ENCODE results near the gene HERC2.
"Not testable (repeated sequence)": the region's sequence is repeated elsewhere in the genome, so short reads cannot be mapped to it uniquely, and the experiment has no call there.

HERC2 gene

DNA sequence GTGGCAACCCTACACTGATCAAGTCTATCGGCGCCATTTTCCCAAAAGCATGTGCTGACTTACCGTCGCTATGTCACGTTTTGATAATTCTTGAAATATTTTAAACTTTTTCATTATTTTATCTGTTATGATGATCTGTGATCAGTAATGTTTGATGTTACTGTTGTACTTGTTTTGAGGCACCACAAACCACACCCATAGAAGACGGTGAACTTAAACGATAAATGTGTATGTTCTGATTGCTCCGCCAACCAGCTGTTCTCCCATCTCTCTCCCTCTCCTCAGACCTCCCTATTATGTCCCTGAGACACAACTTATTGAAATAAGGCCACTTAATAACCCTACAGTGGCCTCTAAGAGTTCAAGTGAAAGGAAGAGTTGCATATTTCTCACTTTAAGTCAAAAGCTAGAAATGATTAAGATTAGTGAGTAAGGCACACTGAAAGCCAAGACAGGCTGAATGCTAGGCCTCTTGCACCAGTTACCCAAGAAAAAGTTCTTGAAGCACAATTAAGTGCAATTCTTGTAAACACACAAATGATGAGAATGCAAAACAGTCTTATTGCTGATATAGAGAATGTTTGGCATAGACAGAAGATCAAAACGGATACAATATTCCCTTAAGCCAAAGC is 184.5 kb downstream of the HERC2 start:
- not testable (repeated sequence) for H3K9ac ChIP-seq (ENCODE audit: low read depth in 1 of 2, low read length in 2 of 2); H3K27me3 ChIP-seq (ENCODE audit: control insufficient read depth in 2 of 2, insufficient read depth in 2 of 2, low read length in 2 of 2); H3K4me1 ChIP-seq (ENCODE audit: control insufficient read depth in 2 of 2, insufficient read depth in 2 of 2, low read length in 2 of 2); H3K9me3 ChIP-seq (ENCODE audit: control insufficient read depth in 2 of 2, low read length in 2 of 2); H3K27ac ChIP-seq (ENCODE audit: low read depth in 2 of 2, low read length in 2 of 2); H3K4me3 ChIP-seq (ENCODE audit: low read length in 2 of 2)
- H3K36me3 ChIP-seq (ENCODE audit: control insufficient read depth in 2 of 2, insufficient read depth in 2 of 2, low read length in 2 of 2) = peaks cover 32 to 38% of the 10 kb centered on the region in 2 donors

DNA sequence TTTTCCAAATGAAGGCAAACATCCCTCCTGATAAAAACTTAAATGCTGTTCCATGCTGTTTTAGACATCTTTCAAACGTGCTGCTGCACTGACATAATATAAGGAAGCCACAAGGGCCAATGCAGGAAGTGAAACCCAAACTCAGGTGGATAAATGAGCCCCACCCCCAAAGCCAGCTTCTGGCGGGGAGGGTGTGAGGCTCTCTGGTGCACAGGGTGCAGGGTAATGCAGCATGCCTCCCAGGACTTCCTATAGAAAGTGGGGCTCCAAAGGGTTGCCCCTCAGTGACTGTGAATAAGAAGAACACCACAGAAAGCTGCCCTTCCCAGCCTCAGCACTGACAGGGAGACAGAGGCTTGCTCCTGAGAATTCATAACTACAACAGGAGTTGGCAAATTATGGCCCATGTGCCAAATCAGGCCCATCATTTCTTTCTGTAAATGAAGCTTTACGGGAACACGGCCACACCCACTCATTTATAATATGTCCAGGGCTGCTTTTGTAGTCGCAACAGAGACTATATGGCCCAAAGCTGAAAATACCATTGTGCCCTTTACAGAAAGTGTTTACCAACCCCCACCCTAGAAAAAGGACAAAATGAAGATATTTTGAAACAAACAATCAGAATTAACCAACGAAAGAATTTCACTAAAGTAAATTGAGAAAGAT is 185.6 kb downstream of the HERC2 start:
- not testable (repeated sequence) for H3K4me3 ChIP-seq (ENCODE audit: low read length in 2 of 2); H3K27ac ChIP-seq (ENCODE audit: low read depth in 2 of 2, low read length in 2 of 2); H3K4me1 ChIP-seq (ENCODE audit: control insufficient read depth in 2 of 2, insufficient read depth in 2 of 2, low read length in 2 of 2); H3K27me3 ChIP-seq (ENCODE audit: control insufficient read depth in 2 of 2, insufficient read depth in 2 of 2, low read length in 2 of 2); H3K9me3 ChIP-seq (ENCODE audit: control insufficient read depth in 2 of 2, low read length in 2 of 2); H3K9ac ChIP-seq (ENCODE audit: low read depth in 1 of 2, low read length in 2 of 2)
- H3K36me3 ChIP-seq (ENCODE audit: control insufficient read depth in 2 of 2, insufficient read depth in 2 of 2, low read length in 2 of 2) = peaks cover 31 to 43% of the 10 kb centered on the region in 2 donors

DNA sequence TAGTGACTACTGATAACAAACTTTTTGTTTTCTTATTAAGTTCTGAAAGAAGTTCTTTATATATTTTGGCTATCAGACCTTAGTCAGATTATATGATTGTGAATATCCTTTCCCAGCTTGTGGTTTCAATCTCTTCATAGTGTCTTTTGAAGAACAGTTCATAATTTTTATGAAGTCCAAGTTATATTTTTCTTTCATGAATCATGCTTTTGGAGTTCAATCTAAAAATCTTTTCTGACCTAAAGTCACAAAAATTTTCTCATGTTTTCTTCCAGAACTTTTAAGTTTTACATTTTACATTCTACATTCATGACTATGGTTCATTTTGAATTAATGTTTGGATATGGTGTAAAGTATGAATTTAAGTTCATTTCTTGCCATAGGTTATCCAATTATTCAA is 188.7 kb downstream of the HERC2 start:
- Histone ChIP-seq H3K4me3 (ENCODE audit: low read length in 2 of 2) (no peak overlapping the region), H3K9me3 (ENCODE audit: control insufficient read depth in 2 of 2, low read length in 2 of 2) (no peaks in the 10 kb centered on the region), H3K27me3 (ENCODE audit: control insufficient read depth in 2 of 2, insufficient read depth in 2 of 2, low read length in 2 of 2) (no peaks in the 10 kb centered on the region), H3K4me1 (ENCODE audit: control insufficient read depth in 2 of 2, insufficient read depth in 2 of 2, low read length in 2 of 2) (no peaks in the 10 kb centered on the region), H3K27ac (ENCODE audit: low read depth in 2 of 2, low read length in 2 of 2) (no peak overlapping the region), H3K9ac (ENCODE audit: low read depth in 1 of 2, low read length in 2 of 2) (no peak overlapping the region), H3K36me3 (ENCODE audit: control insufficient read depth in 2 of 2, insufficient read depth in 2 of 2, low read length in 2 of 2) (peaks cover 44 to 50% of the 10 kb centered on the region in 2 donors)

DNA sequence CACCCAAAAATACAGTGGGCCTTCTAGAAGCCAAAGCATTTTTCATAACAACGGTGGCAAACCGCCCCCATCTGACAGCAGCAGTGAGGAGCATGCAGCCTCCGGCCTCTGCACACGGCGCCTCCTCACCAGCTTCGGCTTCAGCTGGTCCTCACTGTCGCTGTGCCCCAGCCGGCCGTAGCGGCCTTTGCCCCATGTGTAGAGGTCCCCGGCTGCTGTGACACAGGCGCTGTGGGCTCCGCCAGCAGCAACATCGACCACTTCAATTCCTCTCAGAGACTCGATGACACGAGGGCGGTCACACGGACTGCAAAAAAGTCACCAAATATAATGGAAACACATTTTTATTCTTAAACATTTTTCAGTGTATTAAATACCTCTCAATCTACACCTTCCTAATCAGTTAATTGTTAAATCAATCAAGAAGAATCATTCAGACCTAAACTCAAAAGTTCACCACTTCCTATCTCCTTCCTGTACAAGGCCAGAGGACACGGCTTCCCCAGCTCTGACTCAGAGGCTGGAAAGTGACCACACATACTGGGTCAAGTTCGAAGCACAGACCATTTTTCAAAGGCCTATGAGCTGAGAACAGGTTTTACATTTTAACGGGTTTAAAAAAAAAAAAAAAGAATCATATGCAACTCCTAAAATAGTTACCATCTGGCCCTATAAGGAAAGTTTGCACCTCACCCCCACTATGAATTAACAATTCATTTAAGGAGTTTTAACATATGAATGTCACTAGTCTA is 189.3 kb downstream of the HERC2 start:
- no peak overlapping the region for H3K9ac ChIP-seq (ENCODE audit: low read depth in 1 of 2, low read length in 2 of 2)
- H3K27me3 ChIP-seq (ENCODE audit: control insufficient read depth in 2 of 2, insufficient read depth in 2 of 2, low read length in 2 of 2) = no peaks in the 10 kb centered on the region
- no peaks in the 10 kb centered on the region for H3K4me1 ChIP-seq (ENCODE audit: control insufficient read depth in 2 of 2, insufficient read depth in 2 of 2, low read length in 2 of 2)
- no peaks in the 10 kb centered on the region for H3K9me3 ChIP-seq (ENCODE audit: control insufficient read depth in 2 of 2, low read length in 2 of 2)
- peaks cover 47% of the 10 kb centered on the region in 2 donors for H3K36me3 ChIP-seq (ENCODE audit: control insufficient read depth in 2 of 2, insufficient read depth in 2 of 2, low read length in 2 of 2)
- H3K4me3 ChIP-seq (ENCODE audit: low read length in 2 of 2) = no peak overlapping the region
- no peak overlapping the region for H3K27ac ChIP-seq (ENCODE audit: low read depth in 2 of 2, low read length in 2 of 2)

GRCh38 chr15:28131946-28132345 is 190.0 kb downstream of the HERC2 start:
- H3K9me3 ChIP-seq (ENCODE audit: control insufficient read depth in 2 of 2, low read length in 2 of 2) = no peaks in the 10 kb centered on the region
- H3K4me1 ChIP-seq (ENCODE audit: control insufficient read depth in 2 of 2, insufficient read depth in 2 of 2, low read length in 2 of 2) = no peaks in the 10 kb centered on the region
- H3K9ac ChIP-seq (ENCODE audit: low read depth in 1 of 2, low read length in 2 of 2) = no peak overlapping the region
- H3K4me3 ChIP-seq (ENCODE audit: low read length in 2 of 2) = no peak overlapping the region
- H3K27ac ChIP-seq (ENCODE audit: low read depth in 2 of 2, low read length in 2 of 2) = no peak overlapping the region
- H3K27me3 ChIP-seq (ENCODE audit: control insufficient read depth in 2 of 2, insufficient read depth in 2 of 2, low read length in 2 of 2) = no peaks in the 10 kb centered on the region
- peaks cover 47 to 50% of the 10 kb centered on the region in 2 donors for H3K36me3 ChIP-seq (ENCODE audit: control insufficient read depth in 2 of 2, insufficient read depth in 2 of 2, low read length in 2 of 2)

- Histone ChIP-seq H3K27ac (ENCODE audit: low read depth in 2 of 2, low read length in 2 of 2) (no peak overlapping the region), H3K27me3 (ENCODE audit: control insufficient read depth in 2 of 2, insufficient read depth in 2 of 2, low read length in 2 of 2) (no peaks in the 10 kb centered on the region), H3K4me1 (ENCODE audit: control insufficient read depth in 2 of 2, insufficient read depth in 2 of 2, low read length in 2 of 2) (no peaks in the 10 kb centered on the region), H3K9ac (ENCODE audit: low read depth in 1 of 2, low read length in 2 of 2) (no peak overlapping the region), H3K9me3 (ENCODE audit: control insufficient read depth in 2 of 2, low read length in 2 of 2) (no peaks in the 10 kb centered on the region), H3K4me3 (ENCODE audit: low read length in 2 of 2) (no peak overlapping the region), H3K36me3 (ENCODE audit: control insufficient read depth in 2 of 2, insufficient read depth in 2 of 2, low read length in 2 of 2) (peaks cover 47 to 51% of the 10 kb centered on the region in 2 donors)
Observed at GRCh38 chr15:28131400-28131799, 190.6 kb downstream of the HERC2 start.

DNA sequence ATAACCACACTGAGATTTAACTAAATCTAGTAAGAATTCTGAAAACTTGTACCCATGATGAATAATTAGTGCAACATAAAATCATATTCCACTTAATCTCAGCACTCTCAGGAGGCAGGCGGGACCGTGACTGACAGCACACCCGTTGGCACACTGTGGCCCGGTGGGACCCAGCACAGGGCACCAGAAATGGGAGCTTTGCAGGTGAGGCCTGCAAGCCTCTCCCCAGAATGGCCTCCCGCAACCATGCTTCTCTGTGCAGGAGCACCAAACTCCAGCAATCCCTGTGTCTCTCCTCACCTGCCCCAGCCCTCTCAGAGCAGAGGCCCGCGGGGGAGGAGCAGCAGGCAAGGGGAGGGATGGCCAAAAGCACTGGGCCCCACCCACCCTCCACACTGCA is 191.3 kb downstream of the HERC2 start:
- Histone ChIP-seq H3K9ac (ENCODE audit: low read depth in 1 of 2, low read length in 2 of 2) (no peak overlapping the region), H3K27ac (ENCODE audit: low read depth in 2 of 2, low read length in 2 of 2) (no peak overlapping the region), H3K36me3 (ENCODE audit: control insufficient read depth in 2 of 2, insufficient read depth in 2 of 2, low read length in 2 of 2) (peaks cover 47 to 51% of the 10 kb centered on the region in 2 donors), H3K4me1 (ENCODE audit: control insufficient read depth in 2 of 2, insufficient read depth in 2 of 2, low read length in 2 of 2) (no peaks in the 10 kb centered on the region), H3K27me3 (ENCODE audit: control insufficient read depth in 2 of 2, insufficient read depth in 2 of 2, low read length in 2 of 2) (no peaks in the 10 kb centered on the region), H3K9me3 (ENCODE audit: control insufficient read depth in 2 of 2, low read length in 2 of 2) (no peaks in the 10 kb centered on the region), H3K4me3 (ENCODE audit: low read length in 2 of 2) (no peak overlapping the region)

DNA sequence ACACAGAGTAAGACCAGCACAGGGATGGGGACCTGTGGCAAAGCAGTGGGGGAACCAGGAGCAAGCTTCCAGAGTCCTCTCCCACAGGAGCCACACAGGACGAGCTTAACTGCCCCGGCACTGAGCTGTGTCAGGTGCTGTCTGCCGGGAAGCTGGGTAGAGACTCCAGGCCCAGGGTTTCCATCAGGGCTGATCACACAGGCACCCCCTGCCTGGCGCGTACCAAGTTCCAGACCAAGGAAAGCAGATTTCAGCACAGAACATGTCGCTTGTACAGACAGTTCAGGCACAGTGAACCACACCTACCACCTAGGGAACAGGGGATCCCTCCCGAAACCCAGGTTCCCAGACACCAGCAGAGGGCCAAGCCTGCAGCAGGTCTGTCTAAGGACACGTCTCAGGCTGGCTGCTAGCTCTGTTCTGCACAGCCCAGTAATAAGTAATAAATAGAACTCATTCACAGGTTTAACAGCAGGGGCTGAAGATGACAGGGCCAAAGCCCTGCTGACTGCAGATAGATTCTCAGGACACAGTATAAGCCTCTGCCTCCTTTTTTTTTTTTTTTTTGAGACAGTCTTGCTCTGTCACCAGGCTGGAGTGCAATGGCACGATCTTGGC is 192.6 kb downstream of the HERC2 start:
- Histone ChIP-seq H3K4me3 (ENCODE audit: low read length in 2 of 2) (no peak overlapping the region), H3K27ac (ENCODE audit: low read depth in 2 of 2, low read length in 2 of 2) (no peak overlapping the region), H3K9me3 (ENCODE audit: control insufficient read depth in 2 of 2, low read length in 2 of 2) (no peaks in the 10 kb centered on the region), H3K4me1 (ENCODE audit: control insufficient read depth in 2 of 2, insufficient read depth in 2 of 2, low read length in 2 of 2) (no peaks in the 10 kb centered on the region), H3K9ac (ENCODE audit: low read depth in 1 of 2, low read length in 2 of 2) (no peak overlapping the region), H3K27me3 (ENCODE audit: control insufficient read depth in 2 of 2, insufficient read depth in 2 of 2, low read length in 2 of 2) (no peaks in the 10 kb centered on the region), H3K36me3 (ENCODE audit: control insufficient read depth in 2 of 2, insufficient read depth in 2 of 2, low read length in 2 of 2) (peaks cover 47 to 53% of the 10 kb centered on the region in 2 donors)

GRCh38 chr15:28128031-28128430 is 193.9 kb downstream of the HERC2 start:
- Histone ChIP-seq H3K4me1 (ENCODE audit: control insufficient read depth in 2 of 2, insufficient read depth in 2 of 2, low read length in 2 of 2) (no peaks in the 10 kb centered on the region), H3K4me3 (ENCODE audit: low read length in 2 of 2) (no peak overlapping the region), H3K9me3 (ENCODE audit: control insufficient read depth in 2 of 2, low read length in 2 of 2) (no peaks in the 10 kb centered on the region), H3K27me3 (ENCODE audit: control insufficient read depth in 2 of 2, insufficient read depth in 2 of 2, low read length in 2 of 2) (no peaks in the 10 kb centered on the region), H3K27ac (ENCODE audit: low read depth in 2 of 2, low read length in 2 of 2) (no peak overlapping the region), H3K36me3 (ENCODE audit: control insufficient read depth in 2 of 2, insufficient read depth in 2 of 2, low read length in 2 of 2) (peaks cover 49 to 55% of the 10 kb centered on the region in 2 donors), H3K9ac (ENCODE audit: low read depth in 1 of 2, low read length in 2 of 2) (no peak overlapping the region)

- H3K36me3 ChIP-seq (ENCODE audit: control insufficient read depth in 2 of 2, insufficient read depth in 2 of 2, low read length in 2 of 2) = peaks cover 43 to 54% of the 10 kb centered on the region in 2 donors
Observed at GRCh38 chr15:28127036-28127435, 194.9 kb downstream of the HERC2 start.

More at GRCh38 chr15:28127036-28127435, 194.9 kb downstream of the HERC2 start:
- H3K4me3 ChIP-seq (ENCODE audit: low read length in 2 of 2) = no peak overlapping the region
- H3K9me3 ChIP-seq (ENCODE audit: control insufficient read depth in 2 of 2, low read length in 2 of 2) = no peaks in the 10 kb centered on the region
- no peak overlapping the region for H3K9ac ChIP-seq (ENCODE audit: low read depth in 1 of 2, low read length in 2 of 2)
- no peaks in the 10 kb centered on the region for H3K4me1 ChIP-seq (ENCODE audit: control insufficient read depth in 2 of 2, insufficient read depth in 2 of 2, low read length in 2 of 2)
- H3K27ac ChIP-seq (ENCODE audit: low read depth in 2 of 2, low read length in 2 of 2) = no peak overlapping the region
- no peaks in the 10 kb centered on the region for H3K27me3 ChIP-seq (ENCODE audit: control insufficient read depth in 2 of 2, insufficient read depth in 2 of 2, low read length in 2 of 2)

Measured in mucosa of rectum (tissue), 2 donors.